ENCODE data around the gene PPP1R12B. TPM values are rescaled to one million over a fixed set of nuclear protein-coding genes. Genes with fewer than 3 reads are reported as not detected.

Gene PPP1R12B
- total and polyA plus RNA-seq, 2 experiments from 2014 or later = 13.2 to 13.8 TPM

GRCh38 chr1:202622388-202622787 lies 273.9 kb downstream of the PPP1R12B start:
- peaks cover 27% of the 10 kb centered on the region for H3K4me1 Mint-ChIP-seq
- no peaks in the 10 kb centered on the region for H3K36me3 ChIP-seq (ENCODE audit: insufficient read depth)
- H3K79me2 ChIP-seq (replicated peaks; ENCODE audit: insufficient read depth) = no peaks in the 10 kb centered on the region
- TF ChIP-seq CREB1 (CRISPR knock-in tag; IDR thresholded peaks at IDR 0.05; ENCODE audit: low read depth) (no peak), REST (IDR thresholded peaks at IDR 0.05; ENCODE audit: unreplicated experiment) (no peak), JUNB (IDR thresholded peaks at IDR 0.05; ENCODE audit: unreplicated experiment) (no peak), EZH2phosphoT487 (IDR thresholded peaks at IDR 0.05; ENCODE audit: unreplicated experiment) (no peak), ZNF462 (CRISPR knock-in tag; IDR thresholded peaks at IDR 0.05) (no peak)
- no peak for DNase-seq (ENCODE audit: low spot score)
- H3K27ac ChIP-seq (ENCODE audit: low read depth) = no peak overlapping the region
- peaks cover 4% of the 10 kb centered on the region; the same call in 2 of the 3 replicates for H3K9me3 Mint-ChIP-seq
- H3K27ac Mint-ChIP-seq = no peak overlapping the region; the same call in 1 of the 2 replicates
- no peak overlapping the region for H3K4me3 ChIP-seq
- H3K27me3 ChIP-seq (ENCODE audit: insufficient read depth) = no peaks in the 10 kb centered on the region
- H4K20me1 ChIP-seq (replicated peaks; ENCODE audit: insufficient read depth) = no peaks in the 10 kb centered on the region
- H3K36me3 Mint-ChIP-seq (ENCODE audit: low read depth) = no peaks in the 10 kb centered on the region
- H2AFZ ChIP-seq = no peak overlapping the region
- H3K4me3 Mint-ChIP-seq = no peak overlapping the region
- H3K4me1 ChIP-seq (ENCODE audit: insufficient read depth) = peaks cover 8% of the 10 kb centered on the region; the same call in 1 of the 2 replicates
- peaks cover 6% of the 10 kb centered on the region for H3K27me3 Mint-ChIP-seq (ENCODE audit: insufficient read depth, low read depth, poor library complexity)
- H3K4me2 ChIP-seq = no peak overlapping the region
- no peak for ATAC-seq
- H3F3A ChIP-seq (replicated peaks; ENCODE audit: low read depth) = 0 out of 2 replicates have a peak, but pooled peaks cover 6% of the 10 kb centered on the region
- H3K9me2 ChIP-seq (ENCODE audit: insufficient read depth) = no peaks in the 10 kb centered on the region
